HepG2 (cell line): Measurements from ENCODE around the gene ANKRD22. TPM values are rescaled to one million over a fixed set of nuclear protein-coding genes. Genes with fewer than 3 reads are reported as not detected.
A peak's percentile ranks its signal among the peaks of the same experiment; 100 is the strongest.

Experiments
- CBX1 ChIP-seq: IDR thresholded peaks from one replicate; pipeline ENCODE4 v1.6.1; 2016; ENCODE audit warnings: antibody characterized with exemption, low read depth
- HES4 ChIP-seq: sonication (generic); formaldehyde crosslinking; IDR thresholded peaks from 2 replicates; pipeline ENCODE4 v1.9.0; 2021; ENCODE audit warnings: mild to moderate bottlenecking, missing genetic modification reagents, borderline replicate concordance
- IKZF5 ChIP-seq: IDR thresholded peaks from 2 replicates; pipeline ENCODE4 v1.6.1; 2018; ENCODE audit warnings: missing genetic modification reagents, mild to moderate bottlenecking, missing compliant biosample characterization
- MAZ ChIP-seq, 2 experiments: sonication (generic) in 1 of 2; formaldehyde crosslinking in 1 of 2; IDR thresholded peaks; 2 replicates each; pipeline versions ENCODE4 v1.5.0 to v1.6.1; 2012 to 2020; ENCODE audit warnings: low read depth in 2 of 2, mild to moderate bottlenecking in 2 of 2, borderline replicate concordance in 1 of 2, improper control_type of control experiment in 1 of 2, low read length in 1 of 2, missing genetic modification reagents in 1 of 2, moderate library complexity in 1 of 2
- MTF1 ChIP-seq: sonication (generic); formaldehyde crosslinking; IDR thresholded peaks from 2 replicates; pipeline ENCODE4 v1.5.0; 2020; ENCODE audit warnings: missing genetic modification reagents
- PAX8 ChIP-seq: sonication (generic); formaldehyde crosslinking; IDR thresholded peaks from 2 replicates; pipeline ENCODE4 v1.8.0; 2022; ENCODE audit warnings: mild to moderate bottlenecking, missing genetic modification reagents, borderline replicate concordance
- SAFB2 ChIP-seq: sonication (generic); formaldehyde crosslinking; IDR thresholded peaks from 2 replicates; pipeline ENCODE4 v1.5.1; 2020; ENCODE audit warnings: missing genetic modification reagents, low read depth, mild to moderate bottlenecking, borderline replicate concordance
- SNRNP70 ChIP-seq: fragments of 200-400 bp; formaldehyde crosslinking; IDR thresholded peaks from 2 replicates; pipeline ENCODE4 v1.6.1; 2017; ENCODE audit warnings: mild to moderate bottlenecking, low read depth, low read length, moderate library complexity
- SOX6 ChIP-seq, 2 experiments: fragments of 450-650 bp in 1 of 2; sonication (generic) in 1 of 2; formaldehyde crosslinking in 1 of 2; IDR thresholded peaks; 2 replicates each; pipeline versions ENCODE4 v1.4.0 to v1.6.1; 2017 to 2020; ENCODE audit warnings: antibody characterized with exemption in 1 of 2, mild to moderate bottlenecking in 1 of 2, missing genetic modification reagents in 1 of 2
- SP4 ChIP-seq: sonication (generic); formaldehyde crosslinking; IDR thresholded peaks from 2 replicates; pipeline ENCODE4 v1.8.1; 2023; ENCODE audit warnings: mild to moderate bottlenecking, missing genetic modification reagents
- ZFP36L2 ChIP-seq: sonication (generic); formaldehyde crosslinking; IDR thresholded peaks from 2 replicates; pipeline ENCODE4 v1.4.0; 2020; ENCODE audit warnings: missing genetic modification reagents
- ZNF143 ChIP-seq: sonication (generic); formaldehyde crosslinking; IDR thresholded peaks from 2 replicates; pipeline ENCODE4 v1.4.0; 2020; ENCODE audit warnings: missing genetic modification reagents
- ZNF329 ChIP-seq: sonication (generic); formaldehyde crosslinking; IDR thresholded peaks from 2 replicates; pipeline ENCODE4 v1.9.0; 2021; ENCODE audit warnings: low read depth, mild to moderate bottlenecking, missing genetic modification reagents
- ZNF784 ChIP-seq: sonication (generic); formaldehyde crosslinking; IDR thresholded peaks from 2 replicates; pipeline ENCODE4 v1.5.1; 2020; ENCODE audit warnings: missing genetic modification reagents, mild to moderate bottlenecking, borderline replicate concordance
- ZNF841 ChIP-seq: sonication (generic); formaldehyde crosslinking; IDR thresholded peaks from 2 replicates; pipeline ENCODE4 v1.8.1; 2023; ENCODE audit warnings: missing genetic modification reagents, borderline replicate concordance
- ZSCAN12 ChIP-seq: sonication (generic); formaldehyde crosslinking; IDR thresholded peaks from 2 replicates; pipeline ENCODE4 v1.9.0; 2021; ENCODE audit warnings: mild to moderate bottlenecking, missing genetic modification reagents
- polyA plus RNA-seq, 8 experiments: library from polyadenylated mRNA; depleted of rRNA in 3 of 8; stranded (reverse) in 7 of 8; unstranded in 1 of 8; fragments of >200 nt; fragmentation: Illumina TruSeq in 4 of 8; extraction: Trizol in 4 of 8; gene quantifications; 2 replicates each; pipeline versions ENCODE4 v1.2.1 to v1.2.3, GENCODE V29; 2011 to 2016; ENCODE audit warnings: low read depth in 4 of 8, missing spikeins in 1 of 8, mixed read lengths in 1 of 8; ENCODE audit not compliant: insufficient read depth in 1 of 8
- total RNA-seq, 5 experiments: library from RNA; depleted of rRNA; stranded (reverse); fragments of >200 nt; fragmentation: Illumina TruSeq; extraction: Trizol; gene quantifications; 2 replicates each; pipeline ENCODE4 v1.2.3, GENCODE V29; 2016; ENCODE audit warnings: low read depth in 1 of 5
- TF ChIP-seq, protein P1 (sequence below): sonication (generic); formaldehyde crosslinking; IDR thresholded peaks from 2 replicates; pipeline ENCODE4 v1.9.0; 2022; ENCODE audit warnings: missing genetic modification reagents, mild to moderate bottlenecking, borderline replicate concordance
- TF ChIP-seq, protein P2 (sequence below): sonication (generic); formaldehyde crosslinking; IDR thresholded peaks from 2 replicates; pipeline ENCODE4 v1.8.0; 2022; ENCODE audit warnings: mild to moderate bottlenecking, missing genetic modification reagents, moderate library complexity
- TF ChIP-seq, protein P3 (sequence below): sonication (generic); formaldehyde crosslinking; IDR thresholded peaks from 2 replicates; pipeline ENCODE4 v1.9.0; 2022; ENCODE audit warnings: low read depth, missing genetic modification reagents
- TF ChIP-seq, protein P4 (sequence below): sonication (generic); formaldehyde crosslinking; IDR thresholded peaks from 2 replicates; pipeline ENCODE4 v1.4.0; 2020; ENCODE audit warnings: missing genetic modification reagents, mild to moderate bottlenecking, borderline replicate concordance

Gene ANKRD22
- total and polyA plus RNA-seq, 2 of the 13 experiments (the other 11 are each of a cell fraction or from before 2014, with no cell fraction given) = not detected

DNA sequence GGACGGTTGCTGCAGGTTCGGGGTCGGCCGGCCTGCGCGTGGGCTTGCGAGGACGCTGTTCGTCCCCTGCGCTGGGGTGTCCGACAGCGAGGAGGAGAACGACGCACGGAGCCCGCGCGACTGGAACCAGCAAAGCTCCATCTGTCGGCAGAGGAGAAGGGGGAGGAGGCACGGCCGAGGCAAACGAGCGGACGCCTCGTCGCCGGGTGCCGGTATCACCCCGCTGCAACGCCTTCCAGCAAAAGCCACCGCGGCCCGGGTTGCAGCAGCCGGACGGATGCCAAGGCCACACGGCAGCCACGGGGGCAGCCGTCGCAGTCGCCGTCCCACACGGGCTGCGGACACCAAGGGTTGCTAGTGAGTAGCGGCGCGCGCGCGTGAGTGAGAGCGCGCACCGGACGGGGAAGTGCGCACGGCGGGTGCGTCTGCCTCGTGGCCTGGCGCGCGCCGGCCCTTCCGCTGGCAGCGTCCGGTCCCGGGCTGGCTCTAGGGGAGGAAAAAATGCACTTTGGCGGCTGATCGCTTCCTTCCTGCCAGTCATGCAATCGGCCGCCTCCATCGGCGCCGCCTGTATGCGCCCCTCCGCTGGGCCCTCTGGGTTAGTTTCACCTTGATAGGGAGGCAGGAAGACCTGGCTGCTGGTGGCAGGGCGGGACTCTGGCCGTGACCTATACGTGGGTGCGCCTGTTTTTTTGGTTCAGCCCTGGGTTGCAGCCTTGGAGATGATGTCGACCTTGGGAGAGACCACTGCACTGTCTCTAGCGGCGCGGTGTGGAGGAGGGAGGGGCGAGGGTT is 28.8 kb upstream of the ANKRD22 start (continued):
- no peak for TF ChIP-seq IKZF5 (CRISPR knock-in tag)
- no peak for TF ChIP-seq CBX1
- TF ChIP-seq SOX6 (IDR thresholded peaks at IDR 0.05) = no peak
- peak; percentile 30 for TF ChIP-seq SOX6 (CRISPR knock-in tag; IDR thresholded peaks at IDR 0.05)
- no peak for TF ChIP-seq MAZ (IDR thresholded peaks at IDR 0.05; ENCODE audit: borderline replicate concordance, low read depth, low read length)
- 0 out of 2 replicates have a peak, but pooled peaks have one; percentile 30 for TF ChIP-seq MAZ (CRISPR knock-in tag; IDR thresholded peaks at IDR 0.05; ENCODE audit: low read depth)
- no peak; the same call in 1 of the 2 replicates for TF ChIP-seq SP4 (CRISPR knock-in tag)
- TF ChIP-seq, protein P1, sequence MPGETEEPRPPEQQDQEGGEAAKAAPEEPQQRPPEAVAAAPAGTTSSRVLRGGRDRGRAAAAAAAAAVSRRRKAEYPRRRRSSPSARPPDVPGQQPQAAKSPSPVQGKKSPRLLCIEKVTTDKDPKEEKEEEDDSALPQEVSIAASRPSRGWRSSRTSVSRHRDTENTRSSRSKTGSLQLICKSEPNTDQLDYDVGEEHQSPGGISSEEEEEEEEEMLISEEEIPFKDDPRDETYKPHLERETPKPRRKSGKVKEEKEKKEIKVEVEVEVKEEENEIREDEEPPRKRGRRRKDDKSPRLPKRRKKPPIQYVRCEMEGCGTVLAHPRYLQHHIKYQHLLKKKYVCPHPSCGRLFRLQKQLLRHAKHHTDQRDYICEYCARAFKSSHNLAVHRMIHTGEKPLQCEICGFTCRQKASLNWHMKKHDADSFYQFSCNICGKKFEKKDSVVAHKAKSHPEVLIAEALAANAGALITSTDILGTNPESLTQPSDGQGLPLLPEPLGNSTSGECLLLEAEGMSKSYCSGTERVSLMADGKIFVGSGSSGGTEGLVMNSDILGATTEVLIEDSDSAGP (CRISPR knock-in tag) = peak; percentile 87
- TF ChIP-seq, protein P2, sequence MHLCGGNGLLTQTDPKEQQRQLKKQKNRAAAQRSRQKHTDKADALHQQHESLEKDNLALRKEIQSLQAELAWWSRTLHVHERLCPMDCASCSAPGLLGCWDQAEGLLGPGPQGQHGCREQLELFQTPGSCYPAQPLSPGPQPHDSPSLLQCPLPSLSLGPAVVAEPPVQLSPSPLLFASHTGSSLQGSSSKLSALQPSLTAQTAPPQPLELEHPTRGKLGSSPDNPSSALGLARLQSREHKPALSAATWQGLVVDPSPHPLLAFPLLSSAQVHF (CRISPR knock-in tag) = peak; percentile 88
- TF ChIP-seq ZNF841 = no peak
- peak; percentile 82 for TF ChIP-seq MTF1 (CRISPR knock-in tag)
- no peak for TF ChIP-seq PAX8 (CRISPR knock-in tag)
- TF ChIP-seq ZSCAN12 = 0 out of 2 replicates have a peak, but pooled peaks have one; percentile 58
- peak; percentile 77; the same call in 1 of the 2 replicates for TF ChIP-seq HES4
- TF ChIP-seq, protein P3, sequence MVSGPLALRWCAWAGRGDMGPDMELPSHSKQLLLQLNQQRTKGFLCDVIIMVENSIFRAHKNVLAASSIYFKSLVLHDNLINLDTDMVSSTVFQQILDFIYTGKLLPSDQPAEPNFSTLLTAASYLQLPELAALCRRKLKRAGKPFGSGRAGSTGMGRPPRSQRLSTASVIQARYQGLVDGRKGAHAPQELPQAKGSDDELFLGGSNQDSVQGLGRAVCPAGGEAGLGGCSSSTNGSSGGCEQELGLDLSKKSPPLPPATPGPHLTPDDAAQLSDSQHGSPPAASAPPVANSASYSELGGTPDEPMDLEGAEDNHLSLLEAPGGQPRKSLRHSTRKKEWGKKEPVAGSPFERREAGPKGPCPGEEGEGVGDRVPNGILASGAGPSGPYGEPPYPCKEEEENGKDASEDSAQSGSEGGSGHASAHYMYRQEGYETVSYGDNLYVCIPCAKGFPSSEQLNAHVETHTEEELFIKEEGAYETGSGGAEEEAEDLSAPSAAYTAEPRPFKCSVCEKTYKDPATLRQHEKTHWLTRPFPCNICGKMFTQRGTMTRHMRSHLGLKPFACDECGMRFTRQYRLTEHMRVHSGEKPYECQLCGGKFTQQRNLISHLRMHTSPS (CRISPR knock-in tag) = no peak
- peak; percentile 33; the same call in 1 of the 2 replicates for TF ChIP-seq ZNF784
- TF ChIP-seq, protein P4, sequence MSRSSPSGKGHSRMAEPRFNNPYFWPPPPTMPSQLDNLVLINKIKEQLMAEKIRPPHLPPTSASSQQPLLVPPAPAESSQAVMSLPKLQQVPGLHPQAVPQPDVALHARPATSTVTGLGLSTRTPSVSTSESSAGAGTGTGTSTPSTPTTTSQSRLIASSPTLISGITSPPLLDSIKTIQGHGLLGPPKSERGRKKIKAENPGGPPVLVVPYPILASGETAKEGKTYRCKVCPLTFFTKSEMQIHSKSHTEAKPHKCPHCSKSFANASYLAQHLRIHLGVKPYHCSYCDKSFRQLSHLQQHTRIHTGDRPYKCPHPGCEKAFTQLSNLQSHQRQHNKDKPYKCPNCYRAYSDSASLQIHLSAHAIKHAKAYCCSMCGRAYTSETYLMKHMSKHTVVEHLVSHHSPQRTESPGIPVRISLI = no peak; the same call in 1 of the 2 replicates
- TF ChIP-seq ZFP36L2 (CRISPR knock-in tag) = no peak
- no peak for TF ChIP-seq ZNF329 (CRISPR knock-in tag)
- TF ChIP-seq ZNF143 (CRISPR knock-in tag) = no peak
- TF ChIP-seq SAFB2 (CRISPR knock-in tag) = no peak
- TF ChIP-seq SNRNP70 = no peak
